Measurements from ENCODE around the gene AJM1. TPM values are rescaled to one million over a fixed set of nuclear protein-coding genes. Genes with fewer than 3 reads are reported as not detected.

AJM1 gene
- polyA plus RNA-seq, 3 donors from 2014 or later: 0.09 to 1.00 (median 0.82) TPM

- H3K27ac Mint-ChIP-seq: no peak overlapping the region
Observed at GRCh38 chr9:136803551-136804508, 38.4 kb upstream of the AJM1 start.

DNA sequence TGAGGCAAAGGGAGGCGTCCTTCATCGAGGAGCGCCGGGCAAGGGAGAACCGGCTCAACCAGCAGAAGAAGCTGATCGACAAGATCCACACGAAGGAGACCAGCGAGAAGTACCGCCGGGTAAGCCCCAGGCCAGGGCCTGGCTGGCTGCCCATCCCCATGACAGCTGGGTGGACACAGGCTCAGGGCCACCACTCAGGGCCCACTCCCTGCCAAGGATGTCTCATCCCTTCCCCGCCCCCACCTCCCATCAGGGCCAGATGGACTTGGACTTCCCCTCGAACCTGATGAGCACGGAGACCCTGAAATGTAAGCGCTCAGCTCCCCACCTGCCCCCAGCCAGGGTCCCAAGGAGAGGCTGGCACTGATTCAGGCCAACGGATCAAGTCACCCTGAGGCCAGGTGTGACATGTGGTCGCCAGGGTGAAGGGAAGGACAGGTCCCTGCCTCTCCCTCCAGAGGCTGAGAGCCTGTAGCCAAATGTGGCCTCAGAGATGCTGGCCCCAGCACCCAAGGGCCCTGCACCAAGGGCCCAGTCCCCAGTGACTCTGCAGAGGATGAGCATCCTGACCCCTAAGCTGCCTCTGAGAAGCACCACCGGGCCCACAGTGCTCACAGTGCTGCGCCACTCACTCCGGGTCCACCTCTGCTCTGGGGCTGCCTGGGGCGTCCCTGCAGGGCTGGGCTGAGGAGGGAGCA lies 37.6 kb upstream of the AJM1 start:
- Mint-ChIP-seq H3K4me3 (no peak overlapping the region), H3K36me3 (no peaks in the 10 kb centered on the region), H3K9me3 (no peaks in the 10 kb centered on the region), H3K27ac (no peak overlapping the region), H3K27me3 (ENCODE audit: low read depth in 3 of 3) (peaks cover 15 to 22% (median 19%) of the 10 kb centered on the region in 3 donors), H3K4me1 (peaks cover 29 to 37% of the 10 kb centered on the region in 2 donors)
- DNase-seq: no peak

More at GRCh38 chr9:136803551-136804508, 38.4 kb upstream of the AJM1 start:
- no peaks in the 10 kb centered on the region for H3K36me3 Mint-ChIP-seq
- H3K4me3 Mint-ChIP-seq: peak overlapping the region in 1 of 5 donors; percentile 6
- peaks cover 22 to 29% of the 10 kb centered on the region in 2 donors for H3K4me1 Mint-ChIP-seq
- H3K9me3 Mint-ChIP-seq: no peaks in the 10 kb centered on the region
- H3K27me3 Mint-ChIP-seq (ENCODE audit: low read depth in 3 of 3): peaks cover 13 to 19% (median 18%) of the 10 kb centered on the region in 3 donors
- no peak for DNase-seq

DNA sequence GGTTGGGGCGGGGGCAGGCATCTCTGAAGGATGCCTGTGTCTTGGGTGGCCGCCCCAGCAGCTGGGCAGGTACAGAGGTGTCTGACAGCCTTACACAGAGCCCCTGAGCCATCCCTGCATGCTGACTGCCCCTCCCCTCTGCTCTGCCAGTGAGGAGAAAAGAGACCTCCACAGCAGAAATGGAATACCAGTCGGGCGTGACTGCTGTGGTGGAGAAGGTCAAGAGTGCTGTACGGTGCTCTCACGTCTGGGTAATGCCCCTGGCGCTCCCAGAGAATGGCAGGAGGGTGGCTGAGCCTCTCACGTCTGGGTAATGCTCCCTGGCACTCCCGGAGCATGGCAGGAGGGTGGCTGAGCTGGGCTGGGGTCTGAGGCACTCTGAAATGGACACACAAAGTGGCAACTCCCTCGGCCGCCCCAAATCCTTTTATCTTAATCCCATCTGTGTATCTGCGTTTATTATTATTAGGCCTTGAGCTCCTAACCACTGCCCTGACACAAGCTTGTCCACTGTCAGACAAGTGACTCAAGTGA lies 37.0 kb upstream of the AJM1 start:
- Mint-ChIP-seq H3K4me1 (peaks cover 33 to 39% of the 10 kb centered on the region in 2 donors), H3K27ac (no peak overlapping the region)

GRCh38 chr9:136806067-136806466 lies 36.2 kb upstream of the AJM1 start:
- Mint-ChIP-seq H3K4me3 (peak overlapping the region in 4 of 5 donors; percentile 86 to 93 (median 90)), H3K4me1 (peaks cover 29 to 35% of the 10 kb centered on the region in 2 donors), H3K9me3 (no peaks in the 10 kb centered on the region), H3K27ac (peak overlapping the region in 2 of 6 donors; percentile 93 to 97), H3K27me3 (ENCODE audit: low read depth in 3 of 3) (peaks cover 12 to 16% (median 14%) of the 10 kb centered on the region in 3 donors), H3K36me3 (peaks cover 0 to 3% (median 0%) of the 10 kb centered on the region in 3 donors)
- no peak for DNase-seq

More for the DNA sequence above, 37.0 kb upstream of the AJM1 start:
- peak overlapping the region in 3 of 5 donors; percentile 25 to 38 (median 29) for H3K4me3 Mint-ChIP-seq
- H3K9me3 Mint-ChIP-seq: no peaks in the 10 kb centered on the region
- no peaks in the 10 kb centered on the region for H3K36me3 Mint-ChIP-seq
- no peak for DNase-seq
- peaks cover 14 to 20% (median 19%) of the 10 kb centered on the region in 3 donors for H3K27me3 Mint-ChIP-seq (ENCODE audit: low read depth in 3 of 3)

DNA sequence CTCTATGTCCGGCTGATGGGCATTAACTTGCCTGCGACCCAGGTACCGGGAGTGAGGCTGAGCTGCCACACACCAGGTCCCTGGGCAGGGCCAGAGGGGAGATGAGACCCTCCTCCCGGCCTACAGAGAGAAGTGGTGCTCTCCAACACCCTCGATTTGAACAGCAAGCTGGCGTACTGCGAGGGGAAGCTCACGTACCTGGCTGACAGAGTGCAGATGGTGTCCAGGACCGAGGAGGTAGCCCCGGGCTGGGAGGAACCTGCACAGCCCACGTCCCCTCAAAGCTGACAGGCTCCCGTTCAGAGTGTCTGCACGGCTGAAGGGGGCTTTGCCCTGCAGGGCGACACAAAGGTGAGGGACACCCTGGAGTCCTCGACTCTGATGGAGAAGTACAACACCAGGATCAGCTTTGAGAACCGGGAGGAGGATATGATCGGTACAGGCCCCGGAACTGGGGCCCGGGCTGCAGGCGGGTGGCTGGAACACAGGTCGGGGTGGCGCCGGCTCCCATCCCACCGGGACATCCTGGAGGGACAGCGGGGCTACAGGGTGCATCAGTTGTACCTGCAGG lies 35.6 kb upstream of the AJM1 start:
- Mint-ChIP-seq H3K27me3 (ENCODE audit: low read depth in 3 of 3) (peaks cover 11 to 16% (median 12%) of the 10 kb centered on the region in 3 donors), H3K4me1 (peaks cover 26 to 35% of the 10 kb centered on the region in 2 donors), H3K36me3 (peaks cover 0 to 3% (median 0%) of the 10 kb centered on the region in 3 donors), H3K4me3 (peak overlapping the region; percentile 86 to 95 (median 91)), H3K9me3 (no peaks in the 10 kb centered on the region), H3K27ac (peak overlapping the region in 4 of 6 donors; percentile 82 to 97 (median 95))
- DNase-seq: no peak

DNA sequence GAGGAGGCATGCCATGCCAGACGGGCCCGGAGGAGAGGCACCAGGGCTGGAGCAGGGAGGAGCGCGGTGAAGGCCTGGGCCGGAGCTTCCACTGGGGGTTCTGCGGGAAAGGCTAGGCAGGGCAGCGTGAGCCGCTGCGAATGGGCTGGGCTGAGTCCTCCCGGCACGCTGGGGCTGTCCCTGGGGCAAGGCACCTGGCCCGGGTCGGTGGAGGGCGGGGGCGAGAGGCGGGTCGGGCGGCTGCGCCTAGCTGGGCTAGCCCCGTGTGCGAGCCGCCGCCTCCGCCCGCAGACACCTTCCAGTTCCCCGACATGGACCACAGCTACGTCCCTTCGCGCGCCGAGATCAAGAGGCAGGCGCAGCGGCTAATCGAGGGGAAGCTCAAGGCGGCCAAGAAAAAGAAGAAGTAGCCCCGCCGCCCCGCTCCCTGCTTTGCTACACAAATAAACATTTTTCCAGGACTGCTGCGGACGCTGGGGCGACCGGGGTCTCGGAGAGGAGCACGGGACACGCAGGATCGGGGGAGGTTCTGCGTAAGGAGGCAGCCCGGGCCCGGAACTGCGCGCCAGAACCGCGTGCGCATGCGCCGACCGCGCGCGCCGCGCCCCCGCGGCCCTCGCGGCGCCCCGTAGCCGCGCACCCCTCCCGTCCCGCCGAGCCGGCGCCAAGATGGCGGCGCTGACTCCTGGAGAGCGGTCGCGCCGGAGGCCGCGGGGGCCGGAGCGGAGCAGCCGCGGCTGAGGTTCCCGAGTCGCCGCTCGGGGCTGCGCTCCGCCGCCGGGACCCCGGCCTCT lies 34.8 kb upstream of the AJM1 start, which contains the start of gene RABL6:
TSS of gene RABL6 (plus strand) at position 668 of the 794 bp plus-strand sequence. CDS start 249 bp downstream, outside the sequence.
- Mint-ChIP-seq H3K9me3 (no peaks in the 10 kb centered on the region), H3K4me1 (peaks cover 31 to 38% of the 10 kb centered on the region in 2 donors), H3K27me3 (ENCODE audit: low read depth in 3 of 3) (peaks cover 8 to 14% (median 9%) of the 10 kb centered on the region in 3 donors), H3K4me3 (peak within 1 kb of the TSS; percentile 87 to 95 (median 91)), H3K27ac (peak within 1 kb of the TSS; percentile 82 to 97 (median 92)), H3K36me3 (peaks cover 0 to 3% (median 0%) of the 10 kb centered on the region in 3 donors)
- peak; percentile 87 to 89 (median 89) for DNase-seq

DNA sequence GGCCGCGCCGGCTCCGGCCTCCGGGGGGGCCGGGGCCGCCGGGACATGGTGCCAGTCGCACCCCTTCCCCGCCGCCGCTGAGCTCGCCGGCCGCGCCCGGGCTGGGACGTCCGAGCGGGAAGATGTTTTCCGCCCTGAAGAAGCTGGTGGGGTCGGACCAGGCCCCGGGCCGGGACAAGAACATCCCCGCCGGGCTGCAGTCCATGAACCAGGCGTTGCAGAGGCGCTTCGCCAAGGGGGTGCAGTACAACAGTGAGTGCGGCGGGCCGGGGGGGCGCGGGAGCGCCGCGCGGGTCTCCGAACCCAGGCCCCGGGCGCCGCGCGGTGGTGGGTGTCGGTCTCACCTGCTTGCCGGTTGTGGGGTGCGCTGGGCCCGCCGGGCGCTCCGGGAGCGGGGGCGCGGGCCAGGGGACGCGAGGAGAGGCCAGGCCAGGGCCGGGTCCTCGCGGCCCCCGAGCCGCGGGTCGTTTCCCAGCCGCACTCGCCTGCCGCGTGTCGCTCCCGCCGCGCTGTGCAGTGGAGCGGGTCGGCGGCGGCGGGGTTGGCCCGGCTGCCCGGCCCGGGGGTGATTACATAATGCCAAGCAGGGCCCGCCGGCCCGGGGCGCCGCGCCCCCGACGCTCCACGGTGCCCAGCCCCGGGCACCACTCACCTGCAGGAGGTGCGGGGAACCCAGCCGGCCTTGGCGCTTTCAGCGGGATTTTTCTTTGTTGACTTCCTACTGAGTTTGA lies 34.0 kb upstream of the AJM1 start:
- peak overlapping the region in 5 of 6 donors; percentile 30 to 77 (median 68) for H3K27ac Mint-ChIP-seq
- peak overlapping the region; percentile 83 to 87 (median 84) for H3K4me3 Mint-ChIP-seq
- peaks cover 8 to 14% (median 9%) of the 10 kb centered on the region in 3 donors for H3K27me3 Mint-ChIP-seq (ENCODE audit: low read depth in 3 of 3)
- H3K9me3 Mint-ChIP-seq: no peaks in the 10 kb centered on the region
- peaks cover 0 to 3% (median 0%) of the 10 kb centered on the region in 3 donors for H3K36me3 Mint-ChIP-seq
- H3K4me1 Mint-ChIP-seq: peaks cover 37 to 45% of the 10 kb centered on the region in 2 donors
- no peak for DNase-seq

DNA sequence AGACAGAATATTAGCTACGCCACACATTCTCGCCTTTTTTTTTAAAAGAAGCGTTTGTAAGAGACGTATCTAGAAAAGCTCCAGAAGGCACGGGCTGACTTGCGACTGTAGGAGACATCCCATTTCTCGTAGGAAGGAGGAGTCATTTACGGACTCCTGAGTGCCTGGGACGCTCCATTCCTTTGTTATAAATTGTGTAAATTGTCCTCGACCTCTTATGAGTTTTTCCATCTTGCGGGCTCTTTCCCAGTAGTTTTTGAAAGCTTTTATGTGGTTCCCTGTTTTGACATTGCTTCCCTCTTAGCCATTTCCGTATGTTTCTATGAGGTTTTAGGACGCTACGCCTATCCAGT lies 33.5 kb upstream of the AJM1 start:
- peaks cover 39 to 48% of the 10 kb centered on the region in 2 donors for H3K4me1 Mint-ChIP-seq
- H3K9me3 Mint-ChIP-seq: no peaks in the 10 kb centered on the region
- peaks cover 0 to 3% (median 0%) of the 10 kb centered on the region in 3 donors for H3K36me3 Mint-ChIP-seq
- peaks cover 7 to 14% (median 9%) of the 10 kb centered on the region in 3 donors for H3K27me3 Mint-ChIP-seq (ENCODE audit: low read depth in 3 of 3)
- peak overlapping the region; percentile 30 to 77 (median 62) for H3K27ac Mint-ChIP-seq
- H3K4me3 Mint-ChIP-seq: peak overlapping the region; percentile 83 to 87 (median 84)
- DNase-seq: no peak

- no peak for DNase-seq
- Mint-ChIP-seq H3K4me1 (peaks cover 26 to 35% of the 10 kb centered on the region in 2 donors), H3K9me3 (no peaks in the 10 kb centered on the region), H3K36me3 (peaks cover 4 to 13% (median 6%) of the 10 kb centered on the region in 3 donors), H3K27me3 (ENCODE audit: low read depth in 3 of 3) (peaks cover 0 to 3% (median 2%) of the 10 kb centered on the region in 3 donors), H3K4me3 (no peak overlapping the region), H3K27ac (no peak overlapping the region)
Observed at GRCh38 chr9:136814725-136815421, 27.4 kb upstream of the AJM1 start.

- Mint-ChIP-seq H3K36me3 (peaks cover 4 to 13% (median 6%) of the 10 kb centered on the region in 3 donors), H3K4me3 (no peak overlapping the region), H3K9me3 (no peaks in the 10 kb centered on the region), H3K4me1 (peaks cover 22 to 31% of the 10 kb centered on the region in 2 donors), H3K27ac (no peak overlapping the region), H3K27me3 (ENCODE audit: low read depth in 3 of 3) (peaks cover 0 to 3% (median 2%) of the 10 kb centered on the region in 3 donors)
- DNase-seq: no peak
Observed at GRCh38 chr9:136815422-136815782, 26.9 kb upstream of the AJM1 start.

DNA sequence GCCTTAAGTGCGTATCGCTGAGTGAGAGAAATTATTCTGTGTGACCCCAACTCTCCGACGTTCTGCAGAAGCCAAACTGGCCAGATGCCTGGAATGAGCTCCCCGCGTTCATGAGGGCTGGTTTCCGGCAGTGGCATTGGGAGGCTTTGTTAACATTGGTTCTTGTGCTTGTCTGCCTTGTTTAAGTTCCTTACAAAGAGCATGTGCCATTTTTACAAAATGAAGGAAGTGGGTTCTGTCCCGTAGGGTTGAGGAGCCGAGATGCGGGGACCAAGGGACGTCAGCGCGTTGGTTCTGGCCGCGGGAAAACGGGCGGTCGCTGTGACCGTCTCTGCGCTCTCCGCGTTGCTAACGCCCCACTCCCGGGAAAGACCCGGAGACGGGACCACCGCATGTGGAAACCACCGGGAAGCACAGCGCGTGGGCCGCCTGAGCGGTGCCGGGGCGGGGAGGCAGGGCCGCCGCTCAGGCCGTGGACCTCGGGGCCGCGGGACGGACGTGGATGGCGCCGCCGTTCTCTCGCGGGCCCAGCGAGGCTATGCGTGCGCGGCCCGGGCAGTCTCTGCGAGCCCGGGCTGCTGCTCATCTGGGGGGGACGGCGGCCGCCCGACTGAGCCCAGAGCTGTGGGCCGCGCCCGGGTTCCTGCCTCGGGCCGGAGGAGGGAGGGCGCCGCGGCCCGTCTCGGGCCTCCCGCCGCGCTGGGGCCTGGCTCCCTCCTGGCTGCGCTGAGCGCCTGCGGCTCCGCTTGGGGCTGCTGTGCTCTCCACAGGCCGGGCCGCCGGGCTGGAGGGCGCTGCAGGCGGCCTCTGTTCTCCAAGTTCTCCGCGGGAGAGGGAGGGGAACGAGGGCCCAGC lies 21.1 kb upstream of the AJM1 start:
- Mint-ChIP-seq H3K4me1 (peaks cover 10 to 13% of the 10 kb centered on the region in 2 donors), H3K36me3 (peaks cover 4 to 10% (median 6%) of the 10 kb centered on the region in 3 donors), H3K27ac (peak overlapping the region in 1 of 6 donors; percentile 17), H3K27me3 (ENCODE audit: low read depth in 3 of 3) (peaks cover under 1 to 6% (median 2%) of the 10 kb centered on the region in 3 donors), H3K4me3 (peak overlapping the region in 3 of 5 donors; percentile 30 to 63 (median 61)), H3K9me3 (no peaks in the 10 kb centered on the region)
- DNase-seq: no peak

Measured in immature natural killer cell (primary cell).